GM10266 (cell line): ENCODE measurements around the gene ZNF330.

Experiments
- DNase-seq: peaks from one replicate; pipeline ENCODE4 v3.0.0; 2012; ENCODE audit errors: extremely low spot score
- TF ChIP-seq, protein P1 (sequence below): IDR thresholded peaks from 2 replicates; pipeline ENCODE4 v1.5.1; 2012; ENCODE audit warnings: mild to moderate bottlenecking, low read depth; ENCODE audit not compliant: control insufficient read depth, insufficient read depth; ENCODE audit errors: missing control alignments

The ZNF330 gene

DNA sequence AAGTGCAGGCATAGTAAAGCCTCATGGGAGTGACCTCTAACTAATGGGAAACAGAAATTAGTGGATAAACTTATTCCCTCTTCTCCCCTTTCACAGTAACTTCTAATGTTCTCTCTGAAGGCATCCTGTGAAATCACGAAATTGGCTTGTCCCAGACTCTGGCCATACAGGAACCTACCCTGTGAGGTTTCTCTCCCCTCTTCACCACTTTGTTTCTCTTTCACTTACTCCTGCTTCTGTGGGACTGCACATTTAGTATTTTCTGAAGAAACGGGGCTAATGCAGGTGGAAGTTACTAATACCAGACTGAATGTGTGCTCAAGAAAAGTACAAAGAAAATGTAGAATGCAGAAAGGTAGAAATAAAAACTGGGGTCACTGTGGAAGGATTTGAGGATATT lies 20.0 kb downstream of the ZNF330 start:
- TF ChIP-seq, protein P1, sequence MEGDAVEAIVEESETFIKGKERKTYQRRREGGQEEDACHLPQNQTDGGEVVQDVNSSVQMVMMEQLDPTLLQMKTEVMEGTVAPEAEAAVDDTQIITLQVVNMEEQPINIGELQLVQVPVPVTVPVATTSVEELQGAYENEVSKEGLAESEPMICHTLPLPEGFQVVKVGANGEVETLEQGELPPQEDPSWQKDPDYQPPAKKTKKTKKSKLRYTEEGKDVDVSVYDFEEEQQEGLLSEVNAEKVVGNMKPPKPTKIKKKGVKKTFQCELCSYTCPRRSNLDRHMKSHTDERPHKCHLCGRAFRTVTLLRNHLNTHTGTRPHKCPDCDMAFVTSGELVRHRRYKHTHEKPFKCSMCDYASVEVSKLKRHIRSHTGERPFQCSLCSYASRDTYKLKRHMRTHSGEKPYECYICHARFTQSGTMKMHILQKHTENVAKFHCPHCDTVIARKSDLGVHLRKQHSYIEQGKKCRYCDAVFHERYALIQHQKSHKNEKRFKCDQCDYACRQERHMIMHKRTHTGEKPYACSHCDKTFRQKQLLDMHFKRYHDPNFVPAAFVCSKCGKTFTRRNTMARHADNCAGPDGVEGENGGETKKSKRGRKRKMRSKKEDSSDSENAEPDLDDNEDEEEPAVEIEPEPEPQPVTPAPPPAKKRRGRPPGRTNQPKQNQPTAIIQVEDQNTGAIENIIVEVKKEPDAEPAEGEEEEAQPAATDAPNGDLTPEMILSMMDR, result no peak
- DNase-seq, result no peak

GRCh38 chr4:141241986-141242385 lies 21.3 kb downstream of the ZNF330 start:
- TF ChIP-seq, protein P1, result no peak
- DNase-seq, result no peak

DNA sequence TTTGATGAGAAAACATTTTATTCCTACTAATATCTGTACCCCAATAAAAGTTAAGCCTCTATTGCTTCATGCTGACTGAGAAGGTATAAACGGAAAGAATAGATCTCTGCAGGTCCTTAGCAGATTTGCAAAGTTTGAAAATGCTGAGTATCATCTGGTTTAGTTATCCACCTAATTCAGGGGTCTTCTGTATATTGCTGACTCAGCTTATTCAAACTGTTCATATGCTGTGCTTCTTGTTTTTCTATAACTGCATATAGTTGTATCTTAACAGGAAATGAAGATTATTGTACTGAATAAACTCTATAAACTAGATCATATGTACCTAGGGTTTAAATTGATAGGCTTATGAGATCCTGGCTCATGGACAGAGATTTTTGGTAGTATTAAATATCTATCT lies 23.7 kb downstream of the ZNF330 start:
- DNase-seq, result no peak
- TF ChIP-seq, protein P1, result no peak

DNA sequence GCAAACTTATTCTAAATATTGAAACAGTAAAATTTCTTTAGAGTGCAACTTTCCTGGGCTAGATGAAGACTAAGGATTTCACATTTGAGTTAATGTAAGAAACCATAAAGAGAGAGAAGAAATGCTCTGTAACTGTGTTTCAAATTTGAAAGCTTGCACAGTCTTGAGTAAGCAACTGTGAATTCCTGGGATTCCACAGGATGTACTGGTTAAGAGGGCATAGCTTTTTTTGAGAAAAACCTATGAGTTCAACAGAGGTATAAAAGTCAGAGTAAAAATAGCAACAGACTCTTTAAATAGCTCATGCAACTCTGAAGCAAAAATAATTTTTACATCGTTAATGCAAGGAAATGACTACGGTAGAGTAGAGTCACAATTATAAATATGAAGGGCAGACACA lies 25.5 kb downstream of the ZNF330 start:
- DNase-seq, result no peak

DNA sequence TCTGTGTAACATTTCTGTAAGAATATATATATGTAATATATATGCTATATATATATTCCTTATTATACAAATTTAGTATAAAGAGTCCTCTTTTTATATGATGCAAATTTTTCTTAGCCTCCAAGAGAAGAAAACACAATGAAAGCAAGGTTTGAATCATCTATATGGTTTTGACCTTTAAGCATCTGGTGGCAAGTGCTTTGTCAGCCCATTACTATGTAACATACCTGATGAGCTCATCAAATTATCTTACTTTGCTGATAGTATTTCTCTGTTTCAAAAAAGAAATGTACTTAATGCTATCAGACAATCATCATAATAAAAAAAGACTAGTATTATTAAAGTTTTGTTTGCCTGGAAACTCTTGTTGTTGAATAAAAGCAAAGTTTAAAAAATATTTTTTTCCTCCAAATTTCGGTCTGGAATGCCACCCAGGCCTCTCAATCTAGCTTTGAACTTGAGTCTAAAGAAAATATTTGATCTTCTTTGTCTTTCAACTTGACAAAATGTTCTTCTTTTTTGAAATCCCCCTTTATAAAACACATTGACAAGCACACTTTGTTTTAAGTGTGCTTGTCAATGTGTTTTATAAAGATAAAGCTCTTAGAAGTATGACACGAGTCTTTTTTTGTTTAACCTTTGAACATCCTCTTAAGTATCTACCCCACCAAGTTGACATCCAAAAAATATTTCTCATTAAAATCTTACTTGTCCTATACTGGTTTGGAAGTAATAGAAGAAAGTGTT lies 26.2 kb downstream of the ZNF330 start:
- TF ChIP-seq, protein P1, result no peak
- no peak for DNase-seq

More for the DNA sequence above, 25.5 kb downstream of the ZNF330 start:
- TF ChIP-seq, protein P1, result no peak

- TF ChIP-seq, protein P1, result no peak
- DNase-seq, result no peak
Observed at GRCh38 chr4:141247430-141247780, 26.7 kb downstream of the ZNF330 start.

DNA sequence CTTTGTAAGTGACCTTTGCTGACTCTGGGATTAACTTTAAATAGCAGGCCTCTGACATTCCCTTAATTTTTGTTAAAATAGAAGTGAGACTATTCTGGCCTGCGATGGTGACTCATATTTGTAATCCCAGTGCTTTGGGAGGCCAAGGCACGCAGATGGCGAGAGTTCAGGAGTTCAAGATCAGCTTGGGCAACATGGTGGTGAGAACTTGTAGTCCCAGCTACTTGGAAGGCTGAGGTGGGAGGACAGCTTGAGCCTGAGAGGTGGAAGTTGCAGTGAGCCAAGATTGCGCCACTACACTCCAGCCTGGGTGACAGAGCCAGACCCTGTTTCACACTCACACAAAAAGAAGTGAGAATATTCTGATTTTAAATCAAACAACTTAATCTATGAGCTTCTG lies 27.3 kb downstream of the ZNF330 start:
- TF ChIP-seq, protein P1, result no peak
- no peak for DNase-seq
